AG04450 (cell line): ENCODE data around the gene DENND4B. TPM values are rescaled to one million over a fixed set of nuclear protein-coding genes. Genes with fewer than 3 reads are reported as not detected.
"Not testable (repeated sequence)": the region's sequence is repeated elsewhere in the genome, so short reads cannot be mapped to it uniquely, and the experiment has no call there.

Source experiments
- CTCF ChIA-PET: fragments of 300-600, 350-600 bp; formaldehyde crosslinking; extraction: SDS; loops from one replicate; lab custom pipeline; 2022; ENCODE audit warnings: antibody characterized with exemption, inconsistent platforms; lab: Charles Lee
- POLR2A ChIA-PET: fragments of 350-600 bp; formaldehyde crosslinking; extraction: SDS; loops from one replicate; lab custom pipeline; 2021; ENCODE audit warnings: antibody characterized with exemption, inconsistent platforms; lab: Yijun Ruan, JAX
- DNase-seq: peaks from one replicate; pipeline ENCODE4 v3.0.0-alpha.2; 2011; ENCODE audit warnings: low read depth, low spot score
- H3K27ac ChIP-seq: one replicate; pipeline ENCODE4 v1.5.1; 2012; ENCODE audit warnings: low read depth, low read length, control low read depth
- H3K27me3 ChIP-seq: one replicate; pipeline ENCODE4 v1.6.0; 2012; ENCODE audit warnings: low read length; ENCODE audit not compliant: control insufficient read depth, insufficient read depth
- H3K4me3 ChIP-seq: 2 replicates; pipeline ENCODE4 v1.5.1; 2011; ENCODE audit warnings: mild to moderate bottlenecking, low read depth, low read length, control low read depth
- H3K9me3 ChIP-seq: 2 replicates; pipeline ENCODE4 v1.5.1; 2012; ENCODE audit warnings: low read length; ENCODE audit not compliant: control insufficient read depth, insufficient read depth
- CTCF ChIP-seq: IDR thresholded peaks from 2 replicates; pipeline ENCODE4 v1.5.1; 2011; ENCODE audit warnings: low read depth, low read length, control low read depth, inconsistent platforms
- polyA plus RNA-seq: library from polyadenylated mRNA; depleted of rRNA; stranded (reverse); fragments of >200 nt; gene quantifications from 2 replicates; pipeline ENCODE4 v1.2.3, GENCODE V29; 2011

DENND4B gene
- polyA plus RNA-seq, 1 experiment: 10.3 TPM

- DNase-seq: no peak
- H3K27me3 ChIP-seq: no peaks in the 10 kb centered on the region
- no peak for TF ChIP-seq CTCF
- POLR2A ChIA-PET: no interaction called here
- no peak overlapping the region for H3K4me3 ChIP-seq
- H3K9me3 ChIP-seq: no peaks in the 10 kb centered on the region
- CTCF ChIA-PET: no interaction called here
- H3K27ac ChIP-seq: no peak overlapping the region
Measured at GRCh38 chr1:153912349-153912748, 34.2 kb downstream of the DENND4B start.

GRCh38 chr1:153910560-153910959 is 36.0 kb downstream of the DENND4B start:
- DNase-seq, H3K4me3 ChIP-seq, H3K27ac ChIP-seq, POLR2A ChIA-PET, H3K27me3 ChIP-seq, H3K9me3 ChIP-seq: not testable (repeated sequence)
- CTCF ChIA-PET: interaction anchor here (1.2 kb wide), 1 partner anchor 12 kb away, joined by 3 read pairs; no protein-coding TSS in a partner anchor

- no peak for TF ChIP-seq CTCF
- no peak for DNase-seq
- H3K9me3 ChIP-seq: no peaks in the 10 kb centered on the region
- no peak overlapping the region for H3K27ac ChIP-seq
- ChIA-PET CTCF (interaction anchor here (1.2 kb wide), 1 partner anchor 38 kb away, joined by 3 read pairs; the partner anchor contains the start of gene DENND4B), POLR2A (no interaction called here)
- no peak overlapping the region for H3K4me3 ChIP-seq
- H3K27me3 ChIP-seq: no peaks in the 10 kb centered on the region
Measured at GRCh38 chr1:153908071-153908470, 38.4 kb downstream of the DENND4B start.

- DNase-seq: no peak
- no peaks in the 10 kb centered on the region for H3K9me3 ChIP-seq
- ChIA-PET POLR2A (no interaction called here), CTCF (no interaction called here)
- H3K4me3 ChIP-seq: no peak overlapping the region
- no peak for TF ChIP-seq CTCF
- H3K27ac ChIP-seq: no peak overlapping the region
- no peaks in the 10 kb centered on the region for H3K27me3 ChIP-seq
Measured at GRCh38 chr1:153907134-153907533, 39.4 kb downstream of the DENND4B start.

GRCh38 chr1:153906396-153906795 is 40.1 kb downstream of the DENND4B start:
- no peak for TF ChIP-seq CTCF
- no peaks in the 10 kb centered on the region for H3K9me3 ChIP-seq
- ChIA-PET CTCF (no interaction called here), POLR2A (no interaction called here)
- no peak for DNase-seq
- no peak overlapping the region for H3K27ac ChIP-seq
- no peaks in the 10 kb centered on the region for H3K27me3 ChIP-seq
- no peak overlapping the region for H3K4me3 ChIP-seq

GRCh38 chr1:153905908-153906307 is 40.6 kb downstream of the DENND4B start:
- DNase-seq, H3K27ac ChIP-seq, H3K27me3 ChIP-seq, H3K9me3 ChIP-seq, H3K4me3 ChIP-seq, CTCF ChIA-PET: not testable (repeated sequence)
- POLR2A ChIA-PET: interaction anchor here (0.7 kb wide), 3 partner anchors 19 to 57 kb away, joined by 4 to 10 read pairs (median 5); no protein-coding TSS in a partner anchor
